K562 (cell line): Measurements from ENCODE around the gene PBX1. TPM values are rescaled to one million over a fixed set of nuclear protein-coding genes. Genes with fewer than 3 reads are reported as not detected.

Source experiments
- ATAC-seq: fragments of 200-7000 bp; cut with Tn5 transposase; 3 replicates; pipeline ENCODE4 v1.9.1; 2020; ENCODE audit warnings: moderate library complexity
- BruUV-seq: library from RNA; stranded (reverse); fragments of 400-500 nt; replicated peaks from 2 replicates; lab custom pipeline; 2021; lab: Mats Ljungman, UMichigan
- CTCF ChIA-PET: fragments of 300-600 bp; formaldehyde crosslinking; extraction: SDS; loops from one replicate; lab custom pipeline; 2021; ENCODE audit warnings: low intra/inter-chr PET ratio; lab: Yijun Ruan, JAX
- POLR2A ChIA-PET: fragments of 300-600, 350-650 bp; sonication (Branson Sonifier 250); formaldehyde crosslinking; extraction: SDS; loops from one replicate; lab custom pipeline; 2021; ENCODE audit warnings: antibody characterized with exemption, inconsistent platforms; lab: Yijun Ruan, JAX
- DNase-seq, 4 experiments: peaks; one replicate each; pipeline versions ENCODE4 v3.0.0 to v3.0.0-alpha.2; 2011 to 2018; ENCODE audit warnings: low spot score in 3 of 4, mixed read lengths in 3 of 4; ENCODE audit errors: extremely low read depth in 1 of 4
- FAIRE-seq: peaks from 2 replicates; lab custom pipeline; 2011; peaks lifted over from hg19 to GRCh38; lab: Jason Lieb, UNC
- H2AFZ ChIP-seq: 2 replicates; pipeline ENCODE4 v1.6.0; 2011; ENCODE audit warnings: low read depth, low read length, control low read depth, inconsistent platforms
- H3K27ac ChIP-seq: fragments of 200-600 bp; 3 replicates; pipeline ENCODE4 v1.8.0; 2011; ENCODE audit warnings: low read depth, mild to moderate bottlenecking, control low read depth, inconsistent platforms, low read length, moderate library complexity, mixed read lengths; ENCODE audit errors: extremely low read depth
- H3K27me3 ChIP-seq, 2 experiments: fragments of 300-600 bp in 1 of 2; 2 replicates in 1 of 2; 3 replicates in 1 of 2; pipeline versions ENCODE4 v1.6.0 to v1.8.0; 2011; ENCODE audit warnings: inconsistent platforms in 2 of 2, low read length in 2 of 2, mild to moderate bottlenecking in 1 of 2, mixed read lengths in 1 of 2, moderate library complexity in 1 of 2; ENCODE audit not compliant: control insufficient read depth in 2 of 2, insufficient read depth in 2 of 2
- H3K36me3 ChIP-seq: fragments of 300-600 bp; 3 replicates; pipeline ENCODE4 v1.8.0; 2011; ENCODE audit warnings: mild to moderate bottlenecking, low read length, inconsistent platforms; ENCODE audit not compliant: control insufficient read depth, insufficient read depth
- H3K4me1 ChIP-seq, 2 experiments: fragments of 200-600 bp in 1 of 2; replicated peaks in 1 of 2; 2 replicates in 1 of 2; 3 replicates in 1 of 2; pipeline versions ENCODE4 v1.5.1 to v1.8.0; 2011; ENCODE audit warnings: inconsistent platforms in 2 of 2, low read length in 2 of 2, mild to moderate bottlenecking in 1 of 2, mixed read lengths in 1 of 2, moderate library complexity in 1 of 2; ENCODE audit not compliant: control insufficient read depth in 2 of 2, insufficient read depth in 2 of 2
- H3K4me2 ChIP-seq: 2 replicates; pipeline ENCODE4 v1.6.1; 2011; ENCODE audit warnings: low read length, control low read depth, inconsistent platforms, mixed read lengths; ENCODE audit not compliant: insufficient read depth
- H3K4me3 ChIP-seq: fragments of 200-600 bp; sonication (generic), shearing (Covaris generic); 2 replicates; pipeline ENCODE4 v1.5.1; 2016; ENCODE audit warnings: control low read depth, inconsistent platforms
- H3K79me2 ChIP-seq: fragments of 200-600 bp; 3 replicates; pipeline ENCODE4 v1.8.0; 2011; ENCODE audit warnings: low read length, inconsistent platforms; ENCODE audit not compliant: control insufficient read depth, insufficient read depth
- H3K9ac ChIP-seq, 2 experiments: 2 replicates each; pipeline versions ENCODE4 v1.6.0 to v1.6.1; 2011; ENCODE audit warnings: low read depth in 2 of 2, low read length in 2 of 2, control low read depth in 1 of 2, inconsistent platforms in 1 of 2, mild to moderate bottlenecking in 1 of 2, mixed read lengths in 1 of 2; ENCODE audit not compliant: insufficient read depth in 1 of 2
- H3K9me1 ChIP-seq: one replicate; pipeline ENCODE4 v1.6.0; 2011; ENCODE audit warnings: inconsistent platforms, mild to moderate bottlenecking, low read length, moderate library complexity; ENCODE audit not compliant: control insufficient read depth, insufficient read depth
- H3K9me3 ChIP-seq: replicated peaks from 2 replicates; pipeline ENCODE4 v1.5.1; 2011; ENCODE audit warnings: low read depth, low read length, inconsistent platforms; ENCODE audit not compliant: control insufficient read depth, insufficient read depth
- H4K20me1 ChIP-seq: replicated peaks from 2 replicates; pipeline ENCODE4 v1.6.1; 2011; ENCODE audit warnings: low read length, inconsistent platforms, mixed read lengths; ENCODE audit not compliant: control insufficient read depth, insufficient read depth
- BHLHE40 ChIP-seq: IDR thresholded peaks from 2 replicates; pipeline ENCODE4 v1.6.1; 2011; ENCODE audit warnings: low read length, improper control_type of control experiment
- CCAR2 ChIP-seq: fragments of 200-400 bp; formaldehyde crosslinking; IDR thresholded peaks from 2 replicates; pipeline ENCODE4 v1.6.1; 2017; ENCODE audit warnings: mild to moderate bottlenecking, low read depth, low read length
- MCM3 ChIP-seq: fragments of 450-650 bp; IDR thresholded peaks from 2 replicates; pipeline ENCODE4 v1.6.1; 2016
- NR2C1 ChIP-seq, 2 experiments: fragments of 450-650 bp; IDR thresholded peaks; 2 replicates each; pipeline ENCODE4 v1.6.1; 2017; ENCODE audit warnings: mild to moderate bottlenecking in 2 of 2, antibody characterized with exemption in 1 of 2, inconsistent platforms in 1 of 2, missing compliant biosample characterization in 1 of 2, missing genetic modification characterization in 1 of 2
- PTRF ChIP-seq: fragments of 450-650 bp; IDR thresholded peaks from 2 replicates; pipeline ENCODE4 v1.6.1; 2016; ENCODE audit warnings: mild to moderate bottlenecking, missing genetic modification characterization, missing compliant biosample characterization
- SIX5 ChIP-seq, 2 experiments: IDR thresholded peaks; 2 replicates each; pipeline ENCODE4 v1.6.1; 2011; ENCODE audit warnings: low read length in 2 of 2, borderline replicate concordance in 1 of 2, low read depth in 1 of 2, mild to moderate bottlenecking in 1 of 2, moderate library complexity in 1 of 2; ENCODE audit not compliant: insufficient read depth in 1 of 2
- WGBS: fragments of 100-300 bp; shearing (Covaris generic); methylation state at CpG from one replicate; pipeline ENCODE4 v1.1.6; 2016; ENCODE audit warnings: low coverage, mixed read lengths; ENCODE audit not compliant: insufficient coverage; ENCODE audit errors: missing lambda C conversion rate; 5-methylcytosine and 5-hydroxymethylcytosine counted together
- in situ Hi-C: fragments of 300-500 bp; cut with MboI; formaldehyde crosslinking; loops from 4 replicates; pipeline ENCODE4 v1.15.0; 2018; ENCODE audit warnings: inconsistent platforms, mixed read lengths
- intact Hi-C: fragments of 100-400 bp; cut with micrococcal nuclease; formaldehyde crosslinking; loops from 2 replicates; pipeline ENCODE4 v1.14.2; 2022
- polyA plus RNA-seq, 8 experiments: library from polyadenylated mRNA; depleted of rRNA in 4 of 8; stranded (reverse) in 5 of 8; unstranded in 3 of 8; fragments of >200 nt; fragmentation: Nextera tagmentation in 2 of 8; fragmentation: Illumina TruSeq in 1 of 8; extraction: Ambion mirVana in 2 of 8; extraction: Trizol in 1 of 8; gene quantifications; 2 replicates each; pipeline versions ENCODE4 v1.2.1 to v1.2.3, GENCODE V29; 2011 to 2014; ENCODE audit warnings: inconsistent platforms in 1 of 8, missing spikeins in 1 of 8
- total RNA-seq, 7 experiments: library from RNA; depleted of rRNA in 6 of 7; stranded (reverse); fragments of >200 nt in 6 of 7; fragmentation: Illumina TruSeq in 2 of 7; extraction: Trizol in 2 of 7; gene quantifications; 2 replicates each; pipeline versions ENCODE4 v1.2.1 to v1.2.3, GENCODE V29; 2011 to 2021; ENCODE audit warnings: low replicate concordance in 1 of 7
- TF ChIP-seq, protein P1 (sequence below), 2 experiments: fragments of 450-650 bp; IDR thresholded peaks; 2 replicates each; pipeline ENCODE4 v1.6.1; 2016; ENCODE audit warnings: mild to moderate bottlenecking in 2 of 2, borderline replicate concordance in 1 of 2, low read depth in 1 of 2, moderate library complexity in 1 of 2
- TF ChIP-seq, protein P2 (sequence below): fragments of 450-650 bp; formaldehyde crosslinking; IDR thresholded peaks from 2 replicates; pipeline ENCODE4 v1.4.0; 2020; ENCODE audit warnings: mild to moderate bottlenecking, mixed read lengths
- TF ChIP-seq, protein P3 (sequence below): fragments of 450-650 bp; IDR thresholded peaks from 2 replicates; pipeline ENCODE4 v1.6.1; 2016; ENCODE audit warnings: antibody characterized with exemption

PBX1 gene
- total and polyA plus RNA-seq, 9 of the 15 experiments (the other 6 are each of a cell fraction or from before 2014, with no cell fraction given) = 0.03 to 0.62 (median 0.17) TPM

DNA sequence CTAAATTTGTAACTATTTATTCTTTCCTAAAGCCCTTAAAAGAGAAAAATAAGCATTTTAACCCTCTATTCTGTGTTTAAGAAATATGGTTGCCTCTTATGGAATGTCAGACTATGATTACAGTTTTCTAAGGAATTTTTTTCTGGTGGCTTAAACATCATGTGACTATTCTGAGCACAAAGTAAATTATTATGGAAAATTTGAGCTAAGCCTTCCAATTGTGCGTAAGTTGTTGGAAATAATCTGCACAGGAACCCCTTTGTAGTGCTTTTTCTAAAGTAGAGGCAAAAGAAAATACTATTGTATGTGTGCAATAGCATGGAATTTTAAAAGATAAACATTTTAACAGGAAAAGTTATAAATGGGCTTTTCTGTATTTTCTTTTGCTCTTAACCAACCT lies 254.8 kb downstream of the PBX1 start:
- intact Hi-C loops = no loop called here
- no peak overlapping the region for H3K4me3 ChIP-seq
- H3K27ac ChIP-seq = no peak overlapping the region
- no peak for ATAC-seq
- no peaks in the 10 kb centered on the region for H3K4me1 ChIP-seq
- H3K9me1 ChIP-seq = no peaks in the 10 kb centered on the region
- WGBS = 0% methylated on average over 1 of the region's 1 CpG
- no peak for DNase-seq
- FAIRE-seq = no peak
- BruUV-seq = no TSS peak
- no peaks in the 10 kb centered on the region for H3K27me3 ChIP-seq
- no peak overlapping the region for H2AFZ ChIP-seq
- no peak overlapping the region for H3K4me2 ChIP-seq
- H3K9me3 ChIP-seq = no peaks in the 10 kb centered on the region
- H3K9ac ChIP-seq = no peak overlapping the region
- no peaks in the 10 kb centered on the region for H3K79me2 ChIP-seq
- TF ChIP-seq, protein P1, sequence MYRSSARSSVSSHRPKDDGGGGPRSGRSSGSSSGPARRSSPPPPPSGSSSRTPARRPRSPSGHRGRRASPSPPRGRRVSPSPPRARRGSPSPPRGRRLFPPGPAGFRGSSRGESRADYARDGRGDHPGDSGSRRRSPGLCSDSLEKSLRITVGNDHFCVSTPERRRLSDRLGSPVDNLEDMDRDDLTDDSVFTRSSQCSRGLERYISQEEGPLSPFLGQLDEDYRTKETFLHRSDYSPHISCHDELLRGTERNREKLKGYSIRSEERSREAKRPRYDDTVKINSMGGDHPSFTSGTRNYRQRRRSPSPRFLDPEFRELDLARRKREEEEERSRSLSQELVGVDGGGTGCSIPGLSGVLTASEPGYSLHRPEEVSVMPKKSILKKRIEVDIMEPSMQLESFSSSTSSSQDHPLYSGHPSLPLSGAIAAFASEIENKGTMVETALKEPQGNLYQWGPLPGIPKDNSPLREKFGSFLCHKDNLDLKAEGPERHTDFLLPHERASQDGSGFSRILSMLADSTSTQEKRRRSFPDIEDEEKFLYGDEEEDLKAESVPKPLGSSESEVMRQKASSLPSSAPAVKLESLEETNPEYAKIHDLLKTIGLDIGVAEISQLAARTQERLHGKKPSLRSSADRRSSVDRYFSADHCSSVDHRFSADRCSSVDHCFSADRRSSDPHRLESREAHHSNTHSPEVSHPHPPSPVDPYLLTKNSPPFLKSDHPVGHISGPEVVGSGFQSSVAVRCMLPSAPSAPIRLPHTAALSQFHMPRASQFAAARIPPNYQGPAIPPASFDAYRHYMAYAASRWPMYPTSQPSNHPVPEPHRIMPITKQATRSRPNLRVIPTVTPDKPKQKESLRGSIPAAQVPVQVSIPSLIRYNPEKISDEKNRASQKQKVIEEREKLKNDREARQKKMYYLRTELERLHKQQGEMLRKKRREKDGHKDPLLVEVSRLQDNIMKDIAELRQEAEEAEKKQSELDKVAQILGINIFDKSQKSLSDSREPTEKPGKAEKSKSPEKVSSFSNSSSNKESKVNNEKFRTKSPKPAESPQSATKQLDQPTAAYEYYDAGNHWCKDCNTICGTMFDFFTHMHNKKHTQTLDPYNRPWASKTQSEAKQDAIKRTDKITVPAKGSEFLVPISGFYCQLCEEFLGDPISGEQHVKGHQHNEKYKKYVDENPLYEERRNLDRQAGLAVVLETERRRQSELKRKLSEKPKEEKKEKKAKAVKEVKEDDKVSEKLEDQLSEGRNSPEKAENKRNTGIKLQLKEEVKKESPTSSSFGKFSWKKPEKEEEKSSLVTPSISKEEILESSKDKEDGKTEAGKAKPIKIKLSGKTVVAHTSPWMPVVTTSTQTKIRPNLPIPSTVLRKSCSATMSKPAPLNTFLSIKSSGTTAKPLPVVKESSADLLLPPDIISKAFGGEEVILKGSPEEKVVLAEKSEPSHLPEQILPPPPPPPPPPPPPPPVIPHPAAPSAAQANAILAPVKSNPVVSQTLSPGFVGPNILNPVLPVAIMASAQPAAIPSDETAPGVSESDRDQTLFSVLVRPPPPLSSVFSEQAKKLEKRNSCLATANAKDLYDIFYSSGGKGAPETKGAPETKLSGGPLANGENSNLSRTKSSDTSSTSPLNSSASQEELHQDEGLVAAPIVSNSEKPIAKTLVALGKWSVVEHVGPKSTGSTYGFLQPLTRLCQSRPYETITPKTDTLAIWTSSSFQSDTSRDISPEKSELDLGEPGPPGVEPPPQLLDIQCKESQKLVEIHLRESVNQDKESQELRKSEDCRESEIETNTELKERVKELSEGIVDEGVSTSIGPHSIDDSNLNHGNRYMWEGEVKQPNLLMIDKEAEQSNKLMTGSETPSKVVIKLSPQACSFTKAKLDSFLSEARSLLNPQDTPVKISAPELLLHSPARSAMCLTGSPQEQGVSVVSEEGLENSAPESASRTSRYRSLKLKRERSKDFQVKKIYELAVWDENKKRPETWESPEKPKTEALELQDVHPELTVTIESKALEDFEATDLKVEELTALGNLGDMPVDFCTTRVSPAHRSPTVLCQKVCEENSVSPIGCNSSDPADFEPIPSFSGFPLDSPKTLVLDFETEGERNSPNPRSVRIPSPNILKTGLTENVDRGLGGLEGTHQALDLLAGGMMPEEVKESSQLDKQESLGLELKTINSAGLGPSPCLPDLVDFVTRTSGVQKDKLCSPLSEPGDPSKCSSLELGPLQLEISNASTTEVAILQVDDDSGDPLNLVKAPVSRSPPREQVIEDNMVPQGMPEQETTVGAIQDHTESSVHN (IDR thresholded peaks at IDR 0.05; ENCODE audit: borderline replicate concordance in 1 of 2, low read depth in 1 of 2) = no peak
- TF ChIP-seq, protein P2, sequence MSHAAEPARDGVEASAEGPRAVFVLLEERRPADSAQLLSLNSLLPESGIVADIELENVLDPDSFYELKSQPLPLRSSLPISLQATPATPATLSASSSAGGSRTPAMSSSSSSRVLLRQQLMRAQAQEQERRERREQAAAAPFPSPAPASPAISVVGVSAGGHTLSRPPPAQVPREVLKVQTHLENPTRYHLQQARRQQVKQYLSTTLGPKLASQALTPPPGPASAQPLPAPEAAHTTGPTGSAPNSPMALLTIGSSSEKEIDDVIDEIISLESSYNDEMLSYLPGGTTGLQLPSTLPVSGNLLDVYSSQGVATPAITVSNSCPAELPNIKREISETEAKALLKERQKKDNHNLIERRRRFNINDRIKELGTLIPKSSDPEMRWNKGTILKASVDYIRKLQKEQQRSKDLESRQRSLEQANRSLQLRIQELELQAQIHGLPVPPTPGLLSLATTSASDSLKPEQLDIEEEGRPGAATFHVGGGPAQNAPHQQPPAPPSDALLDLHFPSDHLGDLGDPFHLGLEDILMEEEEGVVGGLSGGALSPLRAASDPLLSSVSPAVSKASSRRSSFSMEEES = 0 out of 2 replicates have a peak, but pooled peaks have one; percentile 15
- TF ChIP-seq PTRF (tag) (no peak), NR2C1 (IDR thresholded peaks at IDR 0.05) (no peak), NR2C1 (tag; IDR thresholded peaks at IDR 0.05) (no peak), SIX5 (IDR thresholded peaks at IDR 0.05; ENCODE audit: borderline replicate concordance in 1 of 2, insufficient read depth in 1 of 2, low read depth in 1 of 2, low read length in 2 of 2) (no peak), CCAR2 (no peak), MCM3 (no peak), BHLHE40 (no peak)
- TF ChIP-seq, protein P3, sequence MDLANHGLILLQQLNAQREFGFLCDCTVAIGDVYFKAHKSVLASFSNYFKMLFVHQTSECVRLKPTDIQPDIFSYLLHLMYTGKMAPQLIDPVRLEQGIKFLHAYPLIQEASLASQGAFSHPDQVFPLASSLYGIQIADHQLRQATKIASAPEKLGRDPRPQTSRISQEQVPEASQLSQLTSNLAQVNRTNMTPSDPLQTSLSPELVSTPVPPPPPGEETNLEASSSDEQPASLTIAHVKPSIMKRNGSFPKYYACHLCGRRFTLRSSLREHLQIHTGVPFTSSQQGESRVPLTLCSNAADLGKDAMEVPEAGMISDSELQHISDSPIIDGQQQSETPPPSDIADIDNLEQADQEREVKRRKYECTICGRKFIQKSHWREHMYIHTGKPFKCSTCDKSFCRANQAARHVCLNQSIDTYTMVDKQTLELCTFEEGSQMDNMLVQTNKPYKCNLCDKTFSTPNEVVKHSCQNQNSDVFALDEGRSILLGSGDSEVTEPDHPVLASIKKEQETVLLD = no peak
- ChIA-PET POLR2A (no interaction called here), CTCF (no interaction called here)
- in situ Hi-C loops = no loop called here
- H4K20me1 ChIP-seq = no peaks in the 10 kb centered on the region
- H3K36me3 ChIP-seq = no peaks in the 10 kb centered on the region
